Skeletal muscle satellite cell (primary cell): Measurements from ENCODE around the gene PTGER1. TPM values are rescaled to one million over a fixed set of nuclear protein-coding genes. Genes with fewer than 3 reads are reported as not detected.

Experiments
- H3K27me3 ChIP-seq: 2 replicates; pipeline ENCODE4 v1.7.0; 2013; ENCODE audit warnings: low read length; ENCODE audit not compliant: control insufficient read depth, insufficient read depth
- H3K36me3 ChIP-seq: 2 replicates; pipeline ENCODE4 v1.7.0; 2013; ENCODE audit warnings: mild to moderate bottlenecking, control low read depth, low read length; ENCODE audit not compliant: insufficient read depth
- H3K4me1 ChIP-seq: 2 replicates; pipeline ENCODE4 v1.7.0; 2013; ENCODE audit warnings: low read length; ENCODE audit not compliant: control insufficient read depth, insufficient read depth
- H3K4me2 ChIP-seq: 2 replicates; pipeline ENCODE4 v1.7.0; 2013; ENCODE audit warnings: mild to moderate bottlenecking, low read length
- H3K4me3 ChIP-seq: 2 replicates; pipeline ENCODE4 v1.7.0; 2013; ENCODE audit warnings: low read length
- H3K9ac ChIP-seq: 2 replicates; pipeline ENCODE4 v1.7.0; 2013; ENCODE audit warnings: mild to moderate bottlenecking, low read depth, low read length, moderate library complexity
- H3K9me3 ChIP-seq: replicated peaks from 2 replicates; pipeline ENCODE4 v1.7.0; 2013; ENCODE audit warnings: mild to moderate bottlenecking, control low read depth, low read length
- total RNA-seq: library from RNA; depleted of rRNA; stranded (reverse); fragments of >200 nt; gene quantifications from 2 replicates; pipeline ENCODE4 v1.2.3, GENCODE V29; 2012; rRNA removed

PTGER1 gene, protein sequence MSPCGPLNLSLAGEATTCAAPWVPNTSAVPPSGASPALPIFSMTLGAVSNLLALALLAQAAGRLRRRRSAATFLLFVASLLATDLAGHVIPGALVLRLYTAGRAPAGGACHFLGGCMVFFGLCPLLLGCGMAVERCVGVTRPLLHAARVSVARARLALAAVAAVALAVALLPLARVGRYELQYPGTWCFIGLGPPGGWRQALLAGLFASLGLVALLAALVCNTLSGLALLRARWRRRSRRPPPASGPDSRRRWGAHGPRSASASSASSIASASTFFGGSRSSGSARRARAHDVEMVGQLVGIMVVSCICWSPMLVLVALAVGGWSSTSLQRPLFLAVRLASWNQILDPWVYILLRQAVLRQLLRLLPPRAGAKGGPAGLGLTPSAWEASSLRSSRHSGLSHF
- total RNA-seq: 2.8 and 4.1 TPM in 2 replicates

GRCh38 chr19:14475251-14476073 lies at the start of gene PTGER1:
Gene PTGER1, minus strand, starts transcription at chr19:14475354. Its CDS starts 1,034 bp downstream, at chr19:14474320.
- Histone ChIP-seq H3K36me3 (peaks cover 25% of the 10 kb centered on the region), H3K9ac (peak within 1 kb of the TSS; percentile 54), H3K4me2 (peak within 1 kb of the TSS; percentile 79), H3K4me1 (peaks cover 49% of the 10 kb centered on the region), H3K27me3 (no peaks in the 10 kb centered on the region), H3K4me3 (peak within 1 kb of the TSS; percentile 51), H3K9me3 (no peaks in the 10 kb centered on the region)

DNA sequence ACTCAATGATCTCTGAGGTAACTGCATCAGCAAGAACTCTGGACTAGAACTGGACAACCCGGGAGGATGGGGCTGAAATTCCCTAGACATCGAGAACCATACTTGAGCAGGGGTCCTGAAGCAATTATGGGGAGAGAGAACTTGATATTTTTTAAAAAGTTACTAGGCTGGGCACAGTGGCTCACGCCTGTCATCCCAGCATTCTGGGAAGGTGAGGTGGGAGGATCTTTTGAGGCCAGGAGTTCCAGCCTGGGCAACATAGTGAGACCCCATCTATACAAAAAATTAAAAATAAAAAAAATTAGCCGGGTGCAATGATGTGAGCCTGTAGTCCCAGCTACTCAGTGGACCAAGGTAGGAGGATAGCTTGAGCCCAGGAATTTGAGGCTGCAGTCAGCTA lies 45.4 kb upstream of the PTGER1 start:
- Histone ChIP-seq H3K9me3 (no peaks in the 10 kb centered on the region), H3K9ac (no peak overlapping the region), H3K36me3 (peaks cover 16% of the 10 kb centered on the region), H3K4me1 (peaks cover 29% of the 10 kb centered on the region), H3K4me2 (no peak overlapping the region), H3K4me3 (no peak overlapping the region), H3K27me3 (no peaks in the 10 kb centered on the region)

DNA sequence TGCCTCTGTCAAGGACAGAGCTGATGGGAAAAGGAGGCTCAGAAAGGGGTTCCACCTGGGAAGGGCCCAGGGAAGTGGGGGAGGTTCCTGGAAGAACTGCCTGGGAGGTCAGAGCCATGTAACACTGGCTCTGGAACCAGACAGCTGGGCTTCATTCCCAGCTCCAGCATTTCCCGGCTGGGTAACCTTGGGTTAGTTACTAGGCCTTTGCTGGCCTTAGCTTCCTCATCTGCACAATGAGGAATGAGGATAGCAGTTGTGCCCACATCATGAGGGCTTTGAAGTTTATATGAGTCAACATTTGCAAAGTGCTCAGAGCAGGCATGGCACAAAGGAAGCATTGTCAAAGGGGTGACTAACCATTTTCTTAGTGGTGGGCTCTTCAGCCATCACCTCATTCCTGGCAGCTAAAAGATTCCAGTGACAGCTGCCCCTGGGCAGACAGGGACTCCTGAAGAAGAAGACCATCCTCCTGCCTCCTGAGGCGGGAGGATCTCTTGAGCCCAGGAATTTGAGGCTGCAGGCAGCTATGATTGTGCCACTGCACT lies 44.8 kb upstream of the PTGER1 start:
- Histone ChIP-seq H3K4me3 (no peak overlapping the region), H3K36me3 (peaks cover 22% of the 10 kb centered on the region), H3K27me3 (no peaks in the 10 kb centered on the region), H3K4me1 (peaks cover 32% of the 10 kb centered on the region), H3K9me3 (no peaks in the 10 kb centered on the region), H3K4me2 (no peak overlapping the region), H3K9ac (peak overlapping the region; percentile 45)

- peak overlapping the region; percentile 45 for H3K9ac ChIP-seq
- peaks cover 28% of the 10 kb centered on the region for H3K36me3 ChIP-seq
- H3K27me3 ChIP-seq: no peaks in the 10 kb centered on the region
- H3K4me1 ChIP-seq: peaks cover 32% of the 10 kb centered on the region
- no peaks in the 10 kb centered on the region for H3K9me3 ChIP-seq
- no peak overlapping the region for H3K4me3 ChIP-seq
- no peak overlapping the region for H3K4me2 ChIP-seq
These were observed 44.2 kb upstream of the PTGER1 start for GRCh38 chr19:14519245-14519859.

DNA sequence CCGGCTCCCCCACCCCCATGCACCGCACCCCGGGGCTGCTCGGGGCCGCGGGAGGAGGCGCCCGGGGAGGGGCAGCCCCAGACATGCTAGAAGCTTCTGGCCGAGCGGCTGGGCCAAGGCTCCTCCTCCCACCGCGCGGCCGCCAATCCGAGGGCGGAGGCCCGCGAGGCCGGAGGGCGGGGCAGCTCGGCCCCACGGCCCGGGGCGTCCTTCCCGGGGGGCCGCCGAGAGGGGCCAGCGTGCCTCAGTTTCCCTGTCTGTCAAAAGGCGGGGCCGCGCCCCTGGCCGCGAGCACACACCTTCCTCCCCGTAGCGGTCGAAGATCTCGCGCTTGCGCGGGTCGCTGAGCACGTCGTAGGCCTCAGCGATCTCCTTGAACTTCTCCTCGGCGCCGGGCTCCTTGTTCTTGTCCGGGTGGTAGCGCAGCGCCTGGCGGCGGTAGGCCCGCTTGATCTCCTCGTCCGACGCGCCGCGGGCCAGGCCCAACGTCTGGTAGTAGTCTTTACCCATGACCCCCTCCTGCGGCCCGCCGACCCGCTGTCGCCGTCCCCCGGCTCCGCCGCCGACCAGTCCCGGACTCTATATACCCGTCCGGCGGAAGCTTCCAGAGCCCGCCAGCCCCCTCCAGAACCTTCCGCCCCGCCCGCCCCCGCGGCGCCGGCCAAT lies 42.8 kb upstream of the PTGER1 start, which contains the start of gene DNAJB1:
DNAJB1 (minus strand) TSS at position 558 of the 666 bp plus-strand sequence; CDS start at position 510, 48 bp downstream.
- Histone ChIP-seq H3K4me1 (peaks cover 32% of the 10 kb centered on the region), H3K4me2 (peak within 1 kb of the TSS; percentile 97)

GRCh38 chr19:14517446-14517839 lies 42.3 kb upstream of the PTGER1 start:
- peak overlapping the region; percentile 100 for H3K9ac ChIP-seq
- H3K4me1 ChIP-seq: peaks cover 32% of the 10 kb centered on the region
- no peaks in the 10 kb centered on the region for H3K9me3 ChIP-seq
- H3K27me3 ChIP-seq: no peaks in the 10 kb centered on the region
- H3K4me2 ChIP-seq: peak overlapping the region; percentile 97
- peak overlapping the region; percentile 100 for H3K4me3 ChIP-seq
- peaks cover 35% of the 10 kb centered on the region for H3K36me3 ChIP-seq

More for the DNA sequence above, 42.8 kb upstream of the PTGER1 start, which contains the start of gene DNAJB1:
- Histone ChIP-seq H3K36me3 (peaks cover 35% of the 10 kb centered on the region), H3K9ac (peak within 1 kb of the TSS; percentile 100), H3K4me3 (peak within 1 kb of the TSS; percentile 100), H3K9me3 (no peaks in the 10 kb centered on the region), H3K27me3 (no peaks in the 10 kb centered on the region)

GRCh38 chr19:14516746-14517438 lies 41.7 kb upstream of the PTGER1 start:
- Histone ChIP-seq H3K9me3 (no peaks in the 10 kb centered on the region), H3K27me3 (no peaks in the 10 kb centered on the region), H3K9ac (peak overlapping the region; percentile 100), H3K36me3 (peaks cover 35% of the 10 kb centered on the region), H3K4me3 (peak overlapping the region; percentile 100), H3K4me1 (peaks cover 32% of the 10 kb centered on the region), H3K4me2 (peak overlapping the region; percentile 97)

- Histone ChIP-seq H3K9me3 (no peaks in the 10 kb centered on the region), H3K9ac (peak overlapping the region; percentile 100), H3K27me3 (no peaks in the 10 kb centered on the region), H3K4me1 (peaks cover 36% of the 10 kb centered on the region), H3K4me3 (peak overlapping the region; percentile 100), H3K4me2 (peak overlapping the region; percentile 97), H3K36me3 (peaks cover 35% of the 10 kb centered on the region)
These were observed 40.9 kb upstream of the PTGER1 start for GRCh38 chr19:14516048-14516534.

DNA sequence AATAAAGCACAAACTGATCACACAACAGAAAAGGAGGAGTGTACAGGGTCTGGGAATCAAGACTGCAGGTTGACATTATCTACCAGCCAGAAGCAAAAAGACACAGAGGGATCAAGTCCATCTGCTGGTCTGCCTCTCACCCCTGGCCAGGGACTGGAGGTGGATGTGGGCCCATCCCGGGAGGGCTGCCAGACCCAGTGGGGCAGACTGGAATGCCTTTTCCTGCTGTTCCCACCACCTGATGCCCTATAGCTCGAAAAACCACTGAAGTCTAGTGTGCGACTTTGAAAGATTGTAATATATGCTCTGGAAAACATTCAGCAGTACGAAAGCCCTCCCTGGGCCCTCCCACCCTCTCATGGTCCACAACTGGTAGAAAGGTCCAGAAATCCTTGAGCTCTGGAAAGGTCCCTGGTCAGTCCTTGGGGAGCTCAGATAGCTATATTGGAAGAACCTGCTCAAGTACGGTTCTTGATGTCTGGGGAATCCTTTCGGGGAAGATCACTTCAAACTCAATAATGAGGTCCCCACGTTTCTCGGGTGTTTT lies 40.4 kb upstream of the PTGER1 start:
- Histone ChIP-seq H3K4me1 (peaks cover 38% of the 10 kb centered on the region), H3K27me3 (no peaks in the 10 kb centered on the region), H3K4me2 (peak overlapping the region; percentile 97), H3K36me3 (peaks cover 35% of the 10 kb centered on the region), H3K9me3 (no peaks in the 10 kb centered on the region), H3K4me3 (peak overlapping the region; percentile 100), H3K9ac (peak overlapping the region; percentile 100)
